SK-N-SH (cell line): Measurements from ENCODE around the gene LRMDA.

Source experiments
- MEF2A ChIP-seq: IDR thresholded peaks from 2 replicates; pipeline ENCODE4 v1.4.0; 2012; ENCODE audit warnings: low read depth, borderline replicate concordance
- TCF12 ChIP-seq: IDR thresholded peaks from 2 replicates; pipeline ENCODE4 v1.4.0; 2012
- TF ChIP-seq, protein P1 (sequence below): fragments of 150-350 bp; IDR thresholded peaks from 2 replicates; pipeline ENCODE4 v1.6.1; 2017; ENCODE audit warnings: antibody characterized with exemption, low read length, low read depth, borderline replicate concordance
- TF ChIP-seq, protein P2 (sequence below): fragments of 200-600 bp; sonication (generic); IDR thresholded peaks from 2 replicates; pipeline ENCODE4 v1.6.1; 2017; ENCODE audit warnings: antibody characterized with exemption, mild to moderate bottlenecking, moderate library complexity
- TF ChIP-seq, protein P3 (sequence below): IDR thresholded peaks from 2 replicates; pipeline ENCODE4 v1.4.0; 2012; ENCODE audit warnings: low read depth, borderline replicate concordance

DNA sequence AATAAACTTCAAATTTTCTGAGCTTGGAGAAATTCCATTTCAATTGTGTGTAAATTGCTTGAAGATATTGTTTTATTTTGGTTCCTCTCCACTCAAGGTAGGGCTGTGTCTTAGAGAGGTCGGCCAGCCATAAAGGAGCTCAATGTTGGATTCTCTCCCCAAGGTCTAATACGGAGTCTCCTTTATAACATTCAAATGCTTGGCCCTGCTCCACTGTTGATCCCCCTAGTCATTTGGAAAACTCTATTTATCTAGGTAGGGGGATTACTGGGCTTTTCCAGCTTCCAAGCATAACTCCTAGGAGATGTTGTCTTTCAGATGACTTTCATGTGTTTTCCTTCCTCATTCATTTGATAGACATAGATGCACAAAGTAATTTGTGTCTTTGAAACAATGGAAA lies 170.9 kb downstream of the LRMDA start:
- TF ChIP-seq, protein P1, sequence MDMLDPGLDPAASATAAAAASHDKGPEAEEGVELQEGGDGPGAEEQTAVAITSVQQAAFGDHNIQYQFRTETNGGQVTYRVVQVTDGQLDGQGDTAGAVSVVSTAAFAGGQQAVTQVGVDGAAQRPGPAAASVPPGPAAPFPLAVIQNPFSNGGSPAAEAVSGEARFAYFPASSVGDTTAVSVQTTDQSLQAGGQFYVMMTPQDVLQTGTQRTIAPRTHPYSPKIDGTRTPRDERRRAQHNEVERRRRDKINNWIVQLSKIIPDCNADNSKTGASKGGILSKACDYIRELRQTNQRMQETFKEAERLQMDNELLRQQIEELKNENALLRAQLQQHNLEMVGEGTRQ: no peak
- TF ChIP-seq, protein P2, sequence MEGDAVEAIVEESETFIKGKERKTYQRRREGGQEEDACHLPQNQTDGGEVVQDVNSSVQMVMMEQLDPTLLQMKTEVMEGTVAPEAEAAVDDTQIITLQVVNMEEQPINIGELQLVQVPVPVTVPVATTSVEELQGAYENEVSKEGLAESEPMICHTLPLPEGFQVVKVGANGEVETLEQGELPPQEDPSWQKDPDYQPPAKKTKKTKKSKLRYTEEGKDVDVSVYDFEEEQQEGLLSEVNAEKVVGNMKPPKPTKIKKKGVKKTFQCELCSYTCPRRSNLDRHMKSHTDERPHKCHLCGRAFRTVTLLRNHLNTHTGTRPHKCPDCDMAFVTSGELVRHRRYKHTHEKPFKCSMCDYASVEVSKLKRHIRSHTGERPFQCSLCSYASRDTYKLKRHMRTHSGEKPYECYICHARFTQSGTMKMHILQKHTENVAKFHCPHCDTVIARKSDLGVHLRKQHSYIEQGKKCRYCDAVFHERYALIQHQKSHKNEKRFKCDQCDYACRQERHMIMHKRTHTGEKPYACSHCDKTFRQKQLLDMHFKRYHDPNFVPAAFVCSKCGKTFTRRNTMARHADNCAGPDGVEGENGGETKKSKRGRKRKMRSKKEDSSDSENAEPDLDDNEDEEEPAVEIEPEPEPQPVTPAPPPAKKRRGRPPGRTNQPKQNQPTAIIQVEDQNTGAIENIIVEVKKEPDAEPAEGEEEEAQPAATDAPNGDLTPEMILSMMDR: no peak
- TF ChIP-seq MEF2A (no peak), TCF12 (no peak)
- TF ChIP-seq, protein P3, sequence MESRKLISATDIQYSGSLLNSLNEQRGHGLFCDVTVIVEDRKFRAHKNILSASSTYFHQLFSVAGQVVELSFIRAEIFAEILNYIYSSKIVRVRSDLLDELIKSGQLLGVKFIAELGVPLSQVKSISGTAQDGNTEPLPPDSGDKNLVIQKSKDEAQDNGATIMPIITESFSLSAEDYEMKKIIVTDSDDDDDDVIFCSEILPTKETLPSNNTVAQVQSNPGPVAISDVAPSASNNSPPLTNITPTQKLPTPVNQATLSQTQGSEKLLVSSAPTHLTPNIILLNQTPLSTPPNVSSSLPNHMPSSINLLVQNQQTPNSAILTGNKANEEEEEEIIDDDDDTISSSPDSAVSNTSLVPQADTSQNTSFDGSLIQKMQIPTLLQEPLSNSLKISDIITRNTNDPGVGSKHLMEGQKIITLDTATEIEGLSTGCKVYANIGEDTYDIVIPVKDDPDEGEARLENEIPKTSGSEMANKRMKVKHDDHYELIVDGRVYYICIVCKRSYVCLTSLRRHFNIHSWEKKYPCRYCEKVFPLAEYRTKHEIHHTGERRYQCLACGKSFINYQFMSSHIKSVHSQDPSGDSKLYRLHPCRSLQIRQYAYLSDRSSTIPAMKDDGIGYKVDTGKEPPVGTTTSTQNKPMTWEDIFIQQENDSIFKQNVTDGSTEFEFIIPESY: no peak
